BLaER1 (cell line): ENCODE results near the gene SH3GL3.

Experiments
- H3K27ac ChIP-seq: shearing (Covaris generic); formaldehyde crosslinking; 2 replicates; pipeline ENCODE4 v1.8.1; 2022
- H3K27me3 ChIP-seq: shearing (Covaris generic); formaldehyde crosslinking; 2 replicates; pipeline ENCODE4 v1.8.1; 2022
- H3K36me3 ChIP-seq: shearing (Covaris generic); formaldehyde crosslinking; 2 replicates; pipeline ENCODE4 v1.8.1; 2022
- H3K4me1 ChIP-seq: shearing (Covaris generic); formaldehyde crosslinking; 2 replicates; pipeline ENCODE4 v1.8.1; 2022
- H3K4me2 ChIP-seq: shearing (Covaris generic); formaldehyde crosslinking; 2 replicates; pipeline ENCODE4 v1.8.1; 2022
- H3K4me3 ChIP-seq: shearing (Covaris generic); formaldehyde crosslinking; 2 replicates; pipeline ENCODE4 v1.8.1; 2022
- H3K9ac ChIP-seq: shearing (Covaris generic); formaldehyde crosslinking; 2 replicates; pipeline ENCODE4 v1.8.1; 2022
- H3K9me3 ChIP-seq: shearing (Covaris generic); formaldehyde crosslinking; 2 replicates; pipeline ENCODE4 v1.8.1; 2022
- H4K20me1 ChIP-seq: shearing (Covaris generic); formaldehyde crosslinking; 2 replicates; pipeline ENCODE4 v1.8.1; 2022
- Cebpa-rat ChIP-seq: shearing (Covaris generic); IDR thresholded peaks from 2 replicates; pipeline ENCODE4 v1.8.1; 2022

The SH3GL3 gene

GRCh38 chr15:83498801-83499200 lies 51.7 kb downstream of the SH3GL3 start:
- H4K20me1 ChIP-seq = no peaks in the 10 kb centered on the region
- TF ChIP-seq Cebpa-rat = no peak
- peaks cover 15% of the 10 kb centered on the region for H3K9me3 ChIP-seq
- no peaks in the 10 kb centered on the region for H3K36me3 ChIP-seq
- no peak overlapping the region for H3K9ac ChIP-seq
- no peak overlapping the region for H3K4me3 ChIP-seq
- H3K27ac ChIP-seq = no peak overlapping the region
- no peaks in the 10 kb centered on the region for H3K4me1 ChIP-seq
- no peaks in the 10 kb centered on the region for H3K27me3 ChIP-seq
- H3K4me2 ChIP-seq = no peak overlapping the region

GRCh38 chr15:83499476-83499875 lies 52.3 kb downstream of the SH3GL3 start:
- H4K20me1 ChIP-seq = no peaks in the 10 kb centered on the region
- H3K27ac ChIP-seq = no peak overlapping the region
- H3K4me2 ChIP-seq = no peak overlapping the region

GRCh38 chr15:83503595-83504364 lies 56.6 kb downstream of the SH3GL3 start:
- Histone ChIP-seq H3K27ac (no peak overlapping the region), H3K4me1 (no peaks in the 10 kb centered on the region), H4K20me1 (no peaks in the 10 kb centered on the region), H3K9ac (no peak overlapping the region), H3K36me3 (no peaks in the 10 kb centered on the region), H3K9me3 (peaks cover 2% of the 10 kb centered on the region), H3K27me3 (no peaks in the 10 kb centered on the region), H3K4me3 (no peak overlapping the region), H3K4me2 (no peak overlapping the region)
- no peak for TF ChIP-seq Cebpa-rat

More at GRCh38 chr15:83499476-83499875, 52.3 kb downstream of the SH3GL3 start:
- Histone ChIP-seq H3K4me1 (no peaks in the 10 kb centered on the region), H3K36me3 (no peaks in the 10 kb centered on the region), H3K9ac (no peak overlapping the region), H3K9me3 (peaks cover 15% of the 10 kb centered on the region), H3K27me3 (no peaks in the 10 kb centered on the region), H3K4me3 (no peak overlapping the region)
- TF ChIP-seq Cebpa-rat = no peak

- Histone ChIP-seq H3K9me3 (no peaks in the 10 kb centered on the region), H3K4me2 (no peak overlapping the region), H3K27ac (no peak overlapping the region), H3K9ac (no peak overlapping the region), H3K36me3 (no peaks in the 10 kb centered on the region), H3K27me3 (no peaks in the 10 kb centered on the region), H4K20me1 (no peaks in the 10 kb centered on the region), H3K4me1 (no peaks in the 10 kb centered on the region), H3K4me3 (no peak overlapping the region)
- no peak for TF ChIP-seq Cebpa-rat
Measured at GRCh38 chr15:83504365-83504764, 57.2 kb downstream of the SH3GL3 start.

- Histone ChIP-seq H3K4me2 (no peak overlapping the region), H3K27ac (no peak overlapping the region), H3K9ac (no peak overlapping the region), H3K4me3 (no peak overlapping the region), H3K27me3 (no peaks in the 10 kb centered on the region), H4K20me1 (no peaks in the 10 kb centered on the region), H3K4me1 (no peaks in the 10 kb centered on the region), H3K9me3 (no peaks in the 10 kb centered on the region), H3K36me3 (no peaks in the 10 kb centered on the region)
- no peak for TF ChIP-seq Cebpa-rat
Measured at GRCh38 chr15:83510001-83510400, 62.9 kb downstream of the SH3GL3 start.

GRCh38 chr15:83512459-83512858 lies 65.3 kb downstream of the SH3GL3 start:
- Histone ChIP-seq H4K20me1 (no peaks in the 10 kb centered on the region), H3K36me3 (no peaks in the 10 kb centered on the region), H3K4me1 (no peaks in the 10 kb centered on the region), H3K4me2 (no peak overlapping the region), H3K27me3 (no peaks in the 10 kb centered on the region), H3K9me3 (no peaks in the 10 kb centered on the region), H3K27ac (no peak overlapping the region), H3K4me3 (no peak overlapping the region), H3K9ac (no peak overlapping the region)
- no peak for TF ChIP-seq Cebpa-rat

- Histone ChIP-seq H3K9me3 (peaks cover 3% of the 10 kb centered on the region; the same call in 1 of the 2 replicates), H4K20me1 (no peaks in the 10 kb centered on the region), H3K36me3 (no peaks in the 10 kb centered on the region), H3K27me3 (no peaks in the 10 kb centered on the region), H3K4me3 (no peak overlapping the region), H3K9ac (no peak overlapping the region), H3K27ac (no peak overlapping the region), H3K4me1 (no peaks in the 10 kb centered on the region), H3K4me2 (no peak overlapping the region)
- TF ChIP-seq Cebpa-rat = no peak
Measured at GRCh38 chr15:83514584-83514983, 67.4 kb downstream of the SH3GL3 start.

- Histone ChIP-seq H3K4me1 (no peaks in the 10 kb centered on the region), H3K4me2 (no peak overlapping the region), H3K36me3 (no peaks in the 10 kb centered on the region), H3K27ac (no peak overlapping the region), H3K4me3 (no peak overlapping the region), H3K9ac (no peak overlapping the region), H3K27me3 (no peaks in the 10 kb centered on the region), H4K20me1 (no peaks in the 10 kb centered on the region), H3K9me3 (peaks cover 3% of the 10 kb centered on the region; the same call in 1 of the 2 replicates)
- no peak for TF ChIP-seq Cebpa-rat
Measured at GRCh38 chr15:83515164-83515563, 68.0 kb downstream of the SH3GL3 start.

- H3K4me3 ChIP-seq = no peak overlapping the region
- H3K4me1 ChIP-seq = no peaks in the 10 kb centered on the region
- peaks cover 3% of the 10 kb centered on the region; the same call in 1 of the 2 replicates for H3K9me3 ChIP-seq
- no peak overlapping the region for H3K9ac ChIP-seq
- no peaks in the 10 kb centered on the region for H4K20me1 ChIP-seq
- no peak overlapping the region for H3K27ac ChIP-seq
- H3K4me2 ChIP-seq = no peak overlapping the region
- no peaks in the 10 kb centered on the region for H3K27me3 ChIP-seq
- H3K36me3 ChIP-seq = no peaks in the 10 kb centered on the region
- TF ChIP-seq Cebpa-rat = no peak
Measured at GRCh38 chr15:83516935-83517334, 69.8 kb downstream of the SH3GL3 start.

GRCh38 chr15:83526319-83526718 lies 79.2 kb downstream of the SH3GL3 start:
- H3K27ac ChIP-seq = no peak overlapping the region
- no peaks in the 10 kb centered on the region for H3K36me3 ChIP-seq
- no peak overlapping the region for H3K4me2 ChIP-seq
- H3K9ac ChIP-seq = no peak overlapping the region
- no peak overlapping the region for H3K4me3 ChIP-seq
- no peaks in the 10 kb centered on the region for H3K27me3 ChIP-seq
- no peak for TF ChIP-seq Cebpa-rat
- peaks cover 17% of the 10 kb centered on the region for H3K9me3 ChIP-seq
- H3K4me1 ChIP-seq = no peaks in the 10 kb centered on the region
- no peaks in the 10 kb centered on the region for H4K20me1 ChIP-seq
